ENCODE results near the gene MTAP.

The MTAP gene

DNA sequence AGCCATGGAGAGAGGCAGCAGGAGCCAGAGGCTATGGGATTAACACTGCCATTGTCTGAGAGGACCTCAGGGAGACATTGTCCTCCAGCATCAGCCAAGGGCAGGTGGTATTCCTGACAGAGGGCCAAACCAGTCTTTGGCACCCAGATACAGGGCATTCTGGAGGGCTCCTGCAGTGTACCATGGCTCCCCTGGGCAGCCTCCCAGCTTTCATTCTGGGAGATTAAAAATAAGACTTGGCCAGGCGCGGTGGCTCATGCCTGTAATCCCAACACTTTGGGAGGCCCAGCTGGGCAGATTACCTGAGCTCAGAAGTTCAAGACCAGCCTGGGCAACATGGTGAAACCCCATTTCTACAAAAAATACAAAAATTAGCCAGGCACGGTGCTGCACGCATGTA is 4.2 kb downstream of the MTAP start:
- no peak for DNase-seq

DNA sequence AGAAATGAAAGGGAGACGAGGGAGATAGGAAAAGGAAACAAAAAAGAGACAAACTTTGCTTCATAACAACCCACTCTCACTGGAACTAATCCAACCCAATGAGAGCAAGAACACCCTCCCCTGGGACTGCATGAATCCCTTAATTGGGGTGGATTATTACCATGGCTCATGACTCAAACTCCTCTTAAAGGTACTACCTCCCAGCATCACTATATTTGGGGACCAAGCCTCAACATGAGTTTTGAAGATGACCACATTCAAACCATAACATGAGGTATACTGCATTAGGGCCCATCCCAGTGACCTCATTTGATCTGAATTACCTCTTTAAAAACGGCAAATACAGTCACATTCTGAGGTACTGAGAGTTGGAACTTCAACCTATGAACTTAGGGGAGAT is 8.0 kb downstream of the MTAP start:
- DNase-seq: no peak

DNA sequence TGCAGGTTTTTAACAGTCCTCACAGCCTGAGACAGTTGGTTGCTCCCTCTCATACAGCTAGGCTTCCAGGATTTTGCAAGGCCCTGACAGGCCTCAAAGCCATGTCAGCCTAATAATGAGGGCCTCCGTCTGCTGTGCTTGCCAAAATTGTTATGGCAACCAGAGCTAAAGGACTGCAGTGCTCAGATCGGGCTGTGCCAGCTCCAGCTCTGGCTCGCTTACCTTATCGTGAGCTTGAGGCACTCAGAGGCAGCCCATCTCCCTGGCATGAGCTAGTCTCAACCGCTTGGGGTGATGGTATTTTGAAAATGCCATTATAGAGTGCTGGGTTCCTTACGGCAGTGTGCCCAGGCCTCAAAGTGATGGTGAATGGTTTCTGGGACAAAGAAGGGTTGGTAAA is 8.4 kb downstream of the MTAP start:
- DNase-seq: no peak

DNA sequence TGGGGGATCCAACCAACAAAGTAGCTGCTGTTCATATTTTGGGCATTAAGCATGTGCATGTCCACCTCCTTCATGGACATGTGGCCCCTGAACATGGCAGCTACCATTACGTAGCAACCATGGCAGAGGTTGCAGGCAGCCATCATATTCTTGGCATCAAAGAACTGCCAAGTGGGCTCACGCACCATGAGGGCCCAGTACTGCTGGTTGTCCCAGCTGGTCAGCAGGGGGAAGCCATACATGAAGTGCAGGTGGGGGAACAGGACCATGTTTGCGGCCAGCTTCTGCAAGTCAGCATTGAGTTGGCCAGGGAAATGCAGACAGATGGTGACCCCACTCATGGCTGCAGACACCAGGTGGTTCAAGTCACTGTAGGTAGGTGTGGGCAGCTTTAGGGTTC is 9.5 kb downstream of the MTAP start:
- no peak for DNase-seq

DNA sequence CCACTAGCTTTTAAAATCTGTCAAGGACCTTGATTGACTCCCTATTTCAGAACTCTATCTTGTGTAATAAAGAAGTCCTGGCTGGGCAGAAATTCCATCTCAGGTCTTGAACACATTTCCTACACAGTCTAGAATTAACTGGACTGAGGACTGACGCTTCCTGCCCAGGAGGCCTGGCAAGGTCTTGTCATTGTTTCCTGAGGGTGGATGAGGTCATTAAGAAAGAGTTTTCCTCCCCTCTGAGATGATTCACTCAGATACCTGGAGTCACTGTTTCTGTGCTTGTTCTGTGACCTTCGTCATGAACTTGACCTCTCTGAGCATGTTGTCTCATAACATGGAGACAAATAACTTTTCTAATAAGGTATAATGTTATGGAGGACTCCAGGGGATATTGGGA is 10.0 kb downstream of the MTAP start:
- DNase-seq: no peak

GRCh38 chr9:21812946-21813568 is 10.6 kb downstream of the MTAP start:
- DNase-seq: no peak

- DNase-seq: peak; percentile 36
These were observed 11.4 kb downstream of the MTAP start for GRCh38 chr9:21813575-21814473.

DNA sequence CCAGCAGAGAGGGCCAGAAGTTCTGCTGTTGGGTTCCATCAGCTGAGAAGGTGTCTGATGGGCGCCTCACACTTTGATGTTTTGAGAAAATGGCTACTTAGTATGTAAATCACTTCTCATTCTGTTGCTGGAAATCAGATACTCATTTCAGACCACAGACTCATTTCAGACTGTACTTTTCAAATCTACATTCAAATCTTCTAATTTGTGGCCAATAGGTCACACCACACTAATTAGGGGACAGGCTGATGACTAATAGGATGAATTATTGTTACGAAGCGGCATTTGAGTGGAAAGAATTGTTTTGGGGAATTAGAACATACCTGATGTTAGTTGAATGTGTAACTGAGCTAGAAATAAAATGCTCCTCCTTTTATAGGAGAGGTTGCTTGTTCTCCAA is 13.2 kb downstream of the MTAP start:
- no peak for DNase-seq

- DNase-seq: no peak
These were observed 14.7 kb downstream of the MTAP start for GRCh38 chr9:21817176-21817575.

DNA sequence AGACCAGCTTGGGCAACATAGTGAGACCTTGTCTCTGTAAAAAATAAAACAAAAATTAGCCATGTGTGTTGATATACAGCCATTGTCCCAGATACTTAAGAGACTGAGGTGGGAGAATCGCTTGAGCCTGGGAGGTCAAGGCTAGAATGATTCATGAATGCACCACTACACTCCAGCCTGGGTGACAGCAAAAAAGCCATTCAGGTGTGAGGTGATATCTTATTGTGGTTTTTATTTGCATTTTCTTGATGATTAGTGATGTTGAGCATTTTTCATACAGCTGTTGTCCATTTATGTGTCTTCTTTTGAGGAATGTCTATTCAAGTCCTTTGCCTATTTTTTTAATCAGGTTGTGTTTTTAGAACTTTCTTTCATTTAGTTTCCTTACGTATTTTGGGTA is 23.2 kb downstream of the MTAP start:
- no peak for DNase-seq

DNA sequence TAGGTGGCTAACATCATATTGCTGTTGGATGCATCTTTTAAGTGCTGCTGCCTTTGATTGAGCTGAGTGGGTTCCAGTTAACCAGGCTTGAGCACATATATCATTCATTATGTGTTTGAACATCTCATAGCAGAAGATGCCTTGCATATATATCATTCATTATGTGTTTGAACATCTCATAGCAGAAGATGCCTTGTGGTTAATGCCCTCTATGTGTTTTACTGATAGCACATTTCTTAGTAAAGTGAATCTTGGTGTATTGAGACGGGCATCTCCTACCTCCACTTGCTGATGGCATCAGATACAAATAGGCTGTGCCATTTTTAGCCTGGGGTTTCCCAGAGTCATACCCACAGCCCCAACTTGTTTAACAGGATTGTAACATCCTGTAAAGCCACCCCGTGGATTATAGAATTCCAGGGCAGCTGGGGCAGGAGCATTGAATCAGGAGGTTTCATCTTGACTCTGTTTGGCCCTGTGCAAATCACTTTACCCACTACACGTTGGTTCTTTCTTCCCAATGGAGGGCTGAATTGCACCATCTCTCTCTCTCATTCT is 26.5 kb downstream of the MTAP start:
- DNase-seq: no peak

GRCh38 chr9:21830589-21830988 is 28.2 kb downstream of the MTAP start:
- no peak for DNase-seq

GRCh38 chr9:21831841-21832509 is 29.5 kb downstream of the MTAP start:
- no peak for DNase-seq

DNA sequence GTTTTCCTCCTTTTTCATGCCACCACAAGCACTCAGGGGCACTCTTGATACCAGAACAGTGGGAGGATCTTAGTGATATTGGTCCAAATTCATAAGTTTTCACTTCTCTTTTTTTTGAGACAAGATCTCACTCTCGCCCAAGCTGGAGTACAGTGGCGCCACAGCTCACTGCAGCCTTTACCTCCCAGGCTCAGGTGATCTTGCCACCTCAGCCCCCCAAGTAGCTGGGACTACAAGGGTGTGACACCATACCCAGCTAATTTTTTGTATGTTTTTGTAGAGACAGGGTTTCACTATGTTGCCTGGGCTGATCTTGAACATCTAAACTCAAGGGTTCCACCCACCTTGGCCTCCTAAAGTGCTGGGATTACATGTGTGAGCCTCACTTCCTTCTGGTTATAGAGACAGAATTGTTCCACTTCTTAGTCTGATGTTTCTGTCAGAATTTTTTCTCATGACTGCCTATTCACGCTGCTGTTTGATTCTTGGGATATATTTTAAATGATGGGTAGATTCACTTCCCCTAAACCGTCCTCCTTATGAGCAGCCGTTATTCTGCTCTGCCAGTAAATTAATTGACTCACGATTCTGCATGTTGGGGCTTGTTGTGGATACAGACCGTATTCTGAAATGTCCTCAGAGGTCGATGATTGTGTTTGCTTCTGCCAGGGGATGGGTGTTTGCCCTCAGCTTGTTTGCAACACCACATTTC is 30.8 kb downstream of the MTAP start:
- DNase-seq: no peak

DNA sequence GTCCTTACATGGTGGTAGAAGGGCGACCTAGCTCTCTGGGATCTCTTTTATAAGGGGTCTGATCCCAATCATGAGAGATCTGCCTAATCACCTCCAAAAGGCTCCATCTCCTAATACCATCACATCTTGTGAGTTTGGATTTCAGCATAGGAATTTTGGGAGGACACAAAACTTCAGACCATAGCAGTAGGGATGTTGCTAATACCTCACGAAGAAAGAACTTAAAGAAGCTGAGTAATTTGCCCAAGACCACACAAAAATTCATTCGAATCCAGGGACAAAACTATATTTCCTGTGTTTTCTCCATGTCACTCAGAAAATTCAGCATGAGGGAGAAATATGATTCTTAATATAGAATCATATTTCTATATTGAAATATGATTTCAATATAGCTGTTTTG is 32.7 kb downstream of the MTAP start:
- no peak for DNase-seq

GRCh38 chr9:21836437-21837161 is 34.2 kb downstream of the MTAP start:
- DNase-seq: no peak

DNA sequence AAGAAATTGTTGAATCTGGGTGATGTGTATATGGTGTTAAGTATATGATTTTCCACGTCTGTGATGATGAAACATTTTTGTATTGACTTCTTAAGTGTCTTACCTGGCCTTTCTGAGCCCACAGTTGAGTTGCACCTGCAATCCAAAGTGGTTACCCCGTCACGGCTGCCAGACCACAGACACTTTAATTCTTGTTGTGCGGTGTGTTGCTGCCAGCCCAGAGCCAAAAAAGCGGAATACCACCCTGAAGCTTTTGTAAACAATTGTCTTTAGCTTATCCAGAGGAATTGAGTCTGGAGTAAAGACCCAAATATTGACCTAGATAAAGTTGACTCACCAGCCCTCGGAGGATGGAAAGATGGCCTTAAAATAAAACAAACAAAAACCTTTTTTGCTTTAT is 35.1 kb downstream of the MTAP start:
- DNase-seq: no peak

DNA sequence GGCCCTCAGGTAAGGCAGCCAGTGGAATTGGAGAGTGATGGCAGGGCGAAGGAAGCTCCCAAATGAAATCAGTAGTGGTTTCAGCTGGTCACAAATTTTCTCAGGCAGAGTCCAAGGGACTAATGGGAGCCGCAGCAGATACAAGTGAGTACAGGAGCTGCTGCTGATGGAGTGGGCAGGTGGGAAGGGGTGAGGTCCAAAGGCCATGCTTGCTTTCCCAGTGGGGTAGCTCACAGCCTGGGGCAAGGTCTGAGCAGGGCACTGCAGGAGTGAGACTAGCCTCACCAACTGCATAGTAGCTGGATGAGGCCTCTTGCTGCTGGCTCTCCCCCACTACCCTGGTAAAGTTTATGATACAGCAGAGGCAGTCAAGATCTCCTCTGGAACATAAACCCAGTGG is 38.2 kb downstream of the MTAP start:
- no peak for DNase-seq

GRCh38 chr9:21841133-21841532 is 38.7 kb downstream of the MTAP start:
- DNase-seq: no peak

DNA sequence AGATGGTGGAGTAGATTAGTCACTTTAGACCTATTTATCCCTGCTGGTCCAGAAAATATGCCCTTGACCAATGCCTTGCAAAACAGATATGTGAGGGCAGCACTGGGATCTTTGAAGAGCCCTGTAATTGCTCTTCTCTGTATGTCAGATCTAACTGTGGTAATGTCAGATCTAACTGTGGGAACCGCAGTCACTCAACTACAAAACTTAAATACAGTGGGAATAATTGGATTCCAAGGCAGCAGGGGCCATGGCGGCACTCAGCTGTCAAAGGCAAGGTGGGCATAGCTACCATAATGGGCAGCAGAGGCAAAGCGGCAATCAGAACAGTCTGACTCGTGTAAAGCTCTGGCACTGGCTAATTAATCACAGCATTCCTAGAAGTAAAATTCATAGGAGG is 46.2 kb downstream of the MTAP start:
- DNase-seq: no peak

DNA sequence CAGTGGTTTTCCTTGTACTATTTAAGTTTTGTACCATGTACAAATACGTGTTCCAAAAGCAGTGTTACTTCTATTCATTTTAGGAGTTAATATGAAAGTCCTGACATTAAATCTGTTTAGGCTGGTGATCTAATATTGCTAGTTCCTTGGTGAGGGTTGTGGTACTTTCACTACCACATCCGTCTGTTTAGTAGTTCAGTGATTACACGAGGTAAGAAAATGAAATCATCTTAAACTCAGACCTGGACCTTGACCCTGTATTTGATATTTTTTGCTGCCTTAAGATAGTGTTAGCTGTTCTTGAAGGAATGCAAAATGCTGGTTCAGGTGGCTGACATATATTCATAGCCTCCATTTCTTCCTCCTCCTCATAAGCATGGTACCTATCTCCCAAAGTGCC is 50.3 kb downstream of the MTAP start:
- no peak for DNase-seq

DNA sequence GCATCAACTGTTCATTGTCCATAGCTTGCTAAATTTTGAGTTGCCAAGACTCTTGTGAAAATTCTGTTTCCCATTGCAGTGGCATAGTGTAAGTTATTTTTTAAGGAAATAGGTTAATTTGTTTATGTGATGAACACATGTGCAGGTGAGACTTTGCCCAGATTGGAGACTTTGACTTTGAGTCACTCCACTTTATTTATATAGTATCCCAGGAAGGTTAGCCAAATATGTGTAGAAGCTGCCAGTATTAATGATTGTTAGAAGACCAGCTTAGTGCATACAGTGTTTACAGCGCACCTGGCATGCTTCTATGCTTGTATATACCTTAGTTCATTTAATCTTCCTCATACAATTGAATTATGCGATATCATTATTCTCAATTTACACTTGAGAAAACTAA is 51.0 kb downstream of the MTAP start:
- no peak for DNase-seq

All from SHP77 treated with DMSO at 0.1 percent for 48 hours (cell line).